Activated B cell treated with CpG ODN at 0.5 μM for 24 hours (primary cell): Measurements from ENCODE around the gene TYMS. TPM values are rescaled to one million over a fixed set of nuclear protein-coding genes. Genes with fewer than 3 reads are reported as not detected.

ENCODE experiments used
- ATAC-seq: fragments of 200-7000 bp; cut with Tn5 transposase; one replicate; pipeline ENCODE4 v1.10.0; 2021; ENCODE audit warnings: low read depth, mild to moderate bottlenecking, moderate library complexity
- CTCF ChIA-PET: fragments of 350-600 bp; sonication (Branson Sonifier 250); formaldehyde crosslinking; loops from one replicate; lab custom pipeline; 2021; ENCODE audit warnings: antibody characterized with exemption; lab: Charles Lee
- POLR2A ChIA-PET: fragments of 350-600 bp; sonication (Branson Sonifier 250); formaldehyde crosslinking; loops from one replicate; lab custom pipeline; 2021; ENCODE audit warnings: antibody characterized with exemption; lab: Charles Lee
- DNase-seq: peaks from one replicate; pipeline ENCODE4 v3.0.0; 2022
- H3K27ac Mint-ChIP-seq: one replicate; pipeline ENCODE4 v1.8.0; 2020; ENCODE audit warnings: mixed read lengths
- H3K27me3 Mint-ChIP-seq: one replicate; pipeline ENCODE4 v1.8.0; 2021; ENCODE audit warnings: mixed read lengths
- H3K36me3 Mint-ChIP-seq: one replicate; pipeline ENCODE4 v1.8.0; 2021; ENCODE audit warnings: low read depth, mixed read lengths
- H3K4me1 Mint-ChIP-seq: one replicate; pipeline ENCODE4 v1.8.0; 2021; ENCODE audit warnings: mixed read lengths
- H3K4me3 Mint-ChIP-seq: one replicate; pipeline ENCODE4 v1.8.0; 2020; ENCODE audit warnings: mild to moderate bottlenecking, mixed read lengths
- H3K9me3 Mint-ChIP-seq: one replicate; pipeline ENCODE4 v1.8.0; 2020; ENCODE audit warnings: mixed read lengths
- CTCF ChIP-seq: fragments of 200-600 bp; IDR thresholded peaks from one replicate; pipeline ENCODE4 v1.8.0; 2022; ENCODE audit warnings: antibody characterized with exemption, mild to moderate bottlenecking
- intact Hi-C: fragments of 100-400 bp; cut with micrococcal nuclease; formaldehyde crosslinking; loops from one replicate; pipeline ENCODE4 v1.15.1; 2024
- total RNA-seq: library from RNA; stranded (reverse); gene quantifications from 2 replicates; pipeline ENCODE4 v1.2.3, GENCODE V29; 2022

TYMS gene
- total RNA-seq, 1 donor from 2014 or later = 4.0 TPM

- Mint-ChIP-seq H3K27me3 (peaks cover 4% of the 10 kb centered on the region), H3K27ac (peak overlapping the region; percentile 13), H3K36me3 (peaks cover 3% of the 10 kb centered on the region), H3K4me3 (peak overlapping the region; percentile 84), H3K4me1 (peaks cover 7% of the 10 kb centered on the region), H3K9me3 (no peaks in the 10 kb centered on the region)
- ChIA-PET POLR2A (interaction anchor here (1.2 kb wide), 1 partner anchor 53 kb away, joined by 3 read pairs; no protein-coding TSS in a partner anchor), CTCF (no interaction called here)
- ATAC-seq (peak; percentile 45), DNase-seq (peak; percentile 33)
- intact Hi-C loops = loop anchor here (1.0 to 2.0 kb wide), 3 partner anchors 54 to 443 kb away; partner anchors contain the start of genes THOC1 and YES1
- TF ChIP-seq CTCF = no peak
These were observed 54.4 kb downstream of the TYMS start for GRCh38 chr18:711657-712400.

GRCh38 chr18:712401-713134 is 55.1 kb downstream of the TYMS start, which contains the start of gene ENOSF1:
ENOSF1 (minus strand) TSS chr18:712630; CDS start chr18:712587, 43 bp downstream.
- H3K4me3 Mint-ChIP-seq = peak within 1 kb of the TSS; percentile 84
- CTCF ChIA-PET = no interaction called here
- peaks cover 3% of the 10 kb centered on the region for H3K36me3 Mint-ChIP-seq
- intact Hi-C loops = loop anchor here (2.0 kb wide), 2 partner anchors 100 to 444 kb away; partner anchors contain the start of genes THOC1 and YES1
- H3K27ac Mint-ChIP-seq = peak within 1 kb of the TSS; percentile 13
- peaks cover 7% of the 10 kb centered on the region for H3K4me1 Mint-ChIP-seq
- no peak for TF ChIP-seq CTCF
- H3K27me3 Mint-ChIP-seq = peaks cover 4% of the 10 kb centered on the region
- no peaks in the 10 kb centered on the region for H3K9me3 Mint-ChIP-seq
- DNase-seq = peak; percentile 62
- POLR2A ChIA-PET = interaction anchor here (1.2 kb wide), 1 partner anchor 54 kb away, joined by 3 read pairs; no protein-coding TSS in a partner anchor
- ATAC-seq = peak; percentile 91

GRCh38 chr18:713135-713490 is 55.7 kb downstream of the TYMS start:
- Mint-ChIP-seq H3K4me3 (peak overlapping the region; percentile 59), H3K27ac (no peak overlapping the region), H3K36me3 (peaks cover 3% of the 10 kb centered on the region), H3K27me3 (peaks cover 4% of the 10 kb centered on the region), H3K9me3 (no peaks in the 10 kb centered on the region), H3K4me1 (peaks cover 7% of the 10 kb centered on the region)
- no peak for TF ChIP-seq CTCF
- intact Hi-C loops = loop anchor here (2.0 kb wide), 2 partner anchors 100 to 444 kb away; partner anchors contain the start of genes THOC1 and YES1
- DNase-seq (no peak), ATAC-seq (no peak)
- ChIA-PET POLR2A (interaction anchor here (1.2 kb wide), 1 partner anchor 55 kb away, joined by 3 read pairs; no protein-coding TSS in a partner anchor), CTCF (no interaction called here)

GRCh38 chr18:715626-716025 is 58.2 kb downstream of the TYMS start:
- DNase-seq (no peak), ATAC-seq (no peak)
- H3K4me1 Mint-ChIP-seq = peaks cover 7% of the 10 kb centered on the region
- peaks cover 2% of the 10 kb centered on the region for H3K27me3 Mint-ChIP-seq
- no peaks in the 10 kb centered on the region for H3K9me3 Mint-ChIP-seq
- intact Hi-C loops = no loop called here
- ChIA-PET CTCF (no interaction called here), POLR2A (no interaction called here)
- H3K36me3 Mint-ChIP-seq = no peaks in the 10 kb centered on the region
- no peak overlapping the region for H3K27ac Mint-ChIP-seq
- TF ChIP-seq CTCF = no peak
- no peak overlapping the region for H3K4me3 Mint-ChIP-seq
